CD14-positive monocyte (primary cell): ENCODE data around the gene TRIM36. TPM values are rescaled to one million over a fixed set of nuclear protein-coding genes. Genes with fewer than 3 reads are reported as not detected.

ENCODE experiments used
- DNase-seq, 3 donors: peaks; one replicate each; pipeline ENCODE4 v3.0.0-alpha.2; 2011 to 2022
- H2AFZ ChIP-seq: 2 replicates; pipeline ENCODE4 v1.6.0; 2012; ENCODE audit warnings: mild to moderate bottlenecking, low read depth, low read length, inconsistent platforms; ENCODE audit not compliant: insufficient read depth, poor library complexity, severe bottlenecking
- H3K27ac ChIP-seq, 2 donors: 1 replicate in 1 of 2; 2 replicates in 1 of 2; pipeline ENCODE4 v1.5.1; 2012 to 2013; ENCODE audit warnings: low read length in 2 of 2, control low read depth in 1 of 2, inconsistent platforms in 1 of 2, low read depth in 1 of 2, mild to moderate bottlenecking in 1 of 2
- H3K27me3 ChIP-seq, 2 donors: one replicate each; pipeline versions ENCODE4 v1.6.0 to v1.6.1; 2011 to 2013; ENCODE audit warnings: low read length in 2 of 2; ENCODE audit not compliant: control insufficient read depth in 2 of 2, insufficient read depth in 2 of 2
- H3K36me3 ChIP-seq, 2 donors: replicated peaks in 1 of 2; 1 replicate in 1 of 2; 2 replicates in 1 of 2; pipeline versions ENCODE4 v1.5.1 to v1.6.1; 2012 to 2013; ENCODE audit warnings: low read length in 2 of 2, control low read depth in 1 of 2, inconsistent platforms in 1 of 2, mild to moderate bottlenecking in 1 of 2; ENCODE audit not compliant: insufficient read depth in 2 of 2, control insufficient read depth in 1 of 2
- H3K4me1 ChIP-seq, 2 donors: 1 replicate in 1 of 2; 2 replicates in 1 of 2; pipeline versions ENCODE4 v1.5.1 to v1.6.1; 2012 to 2013; ENCODE audit warnings: low read length in 2 of 2, control low read depth in 1 of 2, inconsistent platforms in 1 of 2, mild to moderate bottlenecking in 1 of 2, moderate library complexity in 1 of 2; ENCODE audit not compliant: insufficient read depth in 2 of 2, control insufficient read depth in 1 of 2
- H3K4me2 ChIP-seq: replicated peaks from 2 replicates; pipeline ENCODE3; 2012; ENCODE audit warnings: low read length, moderate library complexity, mild to moderate bottlenecking; ENCODE audit not compliant: poor library complexity, severe bottlenecking; ENCODE audit errors: extremely low read depth
- H3K4me3 ChIP-seq, 3 experiments: fragments of 200-600 bp in 1 of 3; sonication (generic) in 1 of 3; replicated peaks in 1 of 3; 1 replicate in 2 of 3; 2 replicates in 1 of 3; pipeline ENCODE4 v1.5.1; 2011 to 2013; ENCODE audit warnings: low read length in 3 of 3, mild to moderate bottlenecking in 3 of 3, control low read depth in 2 of 3, low read depth in 2 of 3, inconsistent platforms in 1 of 3, moderate library complexity in 1 of 3
- H3K79me2 ChIP-seq: 2 replicates; pipeline ENCODE4 v1.6.0; 2012; ENCODE audit warnings: mild to moderate bottlenecking, control low read depth, inconsistent platforms, low read length, moderate library complexity; ENCODE audit not compliant: insufficient read depth
- H3K9ac ChIP-seq: 2 replicates; pipeline ENCODE4 v1.6.0; 2017; ENCODE audit warnings: low read length, mild to moderate bottlenecking; ENCODE audit not compliant: insufficient read depth, poor library complexity, severe bottlenecking
- H3K9me3 ChIP-seq, 2 donors: replicated peaks in 1 of 2; 1 replicate in 1 of 2; 2 replicates in 1 of 2; pipeline versions ENCODE4 v1.5.1 to v1.6.1; 2012 to 2013; ENCODE audit warnings: low read length in 2 of 2, control low read depth in 1 of 2; ENCODE audit not compliant: control insufficient read depth in 1 of 2, insufficient read depth in 1 of 2
- H4K20me1 ChIP-seq: 2 replicates; pipeline ENCODE4 v1.6.0; 2012; ENCODE audit warnings: mild to moderate bottlenecking, low read length, control low read depth, moderate library complexity; ENCODE audit not compliant: insufficient read depth
- H3K27ac Mint-ChIP-seq, 7 donors: one replicate each; pipeline ENCODE4 v1.8.0; 2020; ENCODE audit warnings: mild to moderate bottlenecking in 7 of 7, mixed read lengths in 7 of 7, moderate library complexity in 6 of 7, inconsistent platforms in 2 of 7
- H3K27me3 Mint-ChIP-seq, 3 donors: one replicate each; pipeline ENCODE4 v1.8.0; 2021 to 2022; ENCODE audit warnings: low read depth in 3 of 3, mild to moderate bottlenecking in 3 of 3, mixed read lengths in 3 of 3, moderate library complexity in 3 of 3, inconsistent platforms in 1 of 3
- H3K36me3 Mint-ChIP-seq, 2 donors: one replicate each; pipeline ENCODE4 v1.8.0; 2020; ENCODE audit warnings: mixed read lengths in 2 of 2, inconsistent platforms in 1 of 2, mild to moderate bottlenecking in 1 of 2
- H3K4me1 Mint-ChIP-seq: one replicate; pipeline ENCODE4 v1.8.0; 2020; ENCODE audit warnings: mild to moderate bottlenecking, mixed read lengths
- H3K4me3 Mint-ChIP-seq, 2 donors: one replicate each; pipeline ENCODE4 v1.8.0; 2020; ENCODE audit warnings: mild to moderate bottlenecking in 2 of 2, mixed read lengths in 2 of 2, moderate library complexity in 1 of 2
- H3K9me3 Mint-ChIP-seq, 7 donors: one replicate each; pipeline ENCODE4 v1.8.0; 2020 to 2022; ENCODE audit warnings: mixed read lengths in 7 of 7, mild to moderate bottlenecking in 6 of 7, moderate library complexity in 6 of 7, inconsistent platforms in 2 of 7
- CTCF ChIP-seq: fragments of 200-600 bp; IDR thresholded peaks from one replicate; pipeline ENCODE4 v1.8.0; 2022; ENCODE audit warnings: antibody characterized with exemption, mild to moderate bottlenecking
- WGBS: methylation state at CpG from one replicate; pipeline ENCODE4 v1.1.5; 2013; ENCODE audit warnings: missing lambda C conversion rate; ENCODE audit not compliant: insufficient coverage; 5-methylcytosine and 5-hydroxymethylcytosine counted together
- intact Hi-C, 2 donors: fragments of 100-400 bp; cut with micrococcal nuclease; formaldehyde crosslinking; loops; one replicate each; pipeline versions ENCODE4 v1.15.0 to v1.15.1; 2023
- polyA plus RNA-seq, 3 donors: library from polyadenylated mRNA; depleted of rRNA in 1 of 3; unstranded in 2 of 3; stranded (reverse) in 1 of 3; fragments of 300-500 nt in 2 of 3; fragments of >200 nt in 1 of 3; fragmentation: Illumina TruSeq in 2 of 3; gene quantifications; 1 replicate in 2 of 3; 2 replicates in 1 of 3; pipeline ENCODE4 v1.2.3, GENCODE V29; 2012 to 2021

The TRIM36 gene
- polyA plus RNA-seq, 3 donors, result 1.7 to 2.3 (median 1.9) TPM

- Histone ChIP-seq H3K4me1 (no peaks in the 10 kb centered on the region), H3K27me3 (peaks cover 3 to 11% of the 10 kb centered on the region in 2 donors), H4K20me1 (no peaks in the 10 kb centered on the region), H3K4me3 (no peak overlapping the region), H3K9ac (no peak overlapping the region), H3K36me3 (no peaks in the 10 kb centered on the region), H3K79me2 (no peaks in the 10 kb centered on the region), H3K9me3 (no peaks in the 10 kb centered on the region), H3K4me2 (no peak overlapping the region), H2AFZ (no peak overlapping the region), H3K27ac (no peak overlapping the region)
- Mint-ChIP-seq H3K4me1 (no peaks in the 10 kb centered on the region), H3K4me3 (no peak overlapping the region), H3K27ac (no peak overlapping the region), H3K36me3 (no peaks in the 10 kb centered on the region), H3K27me3 (peaks cover 15 to 34% (median 21%) of the 10 kb centered on the region in 3 donors), H3K9me3 (peaks cover 2 to 16% (median 7%) of the 10 kb centered on the region in 7 donors)
- no peak for TF ChIP-seq CTCF
- intact Hi-C loops, result no loop called here
- no peak for DNase-seq
- no CpG with 5 or more reads among the region's 1 CpG for WGBS
Measured at GRCh38 chr5:115086473-115086872, 83.2 kb downstream of the TRIM36 start.

- no peak overlapping the region for H3K9ac ChIP-seq
Measured at GRCh38 chr5:115084246-115084793, 85.4 kb downstream of the TRIM36 start.

More at GRCh38 chr5:115084246-115084793, 85.4 kb downstream of the TRIM36 start:
- Mint-ChIP-seq H3K4me3 (no peak overlapping the region), H3K9me3 (peaks cover 2 to 16% (median 7%) of the 10 kb centered on the region in 7 donors), H3K27me3 (peaks cover 10 to 17% (median 11%) of the 10 kb centered on the region in 3 donors), H3K36me3 (no peaks in the 10 kb centered on the region), H3K27ac (no peak overlapping the region), H3K4me1 (no peaks in the 10 kb centered on the region)
- Histone ChIP-seq H3K27me3 (peaks cover 0 to 4% of the 10 kb centered on the region in 2 donors), H2AFZ (no peak overlapping the region), H3K4me1 (no peaks in the 10 kb centered on the region), H3K79me2 (no peaks in the 10 kb centered on the region), H4K20me1 (no peaks in the 10 kb centered on the region), H3K9me3 (no peaks in the 10 kb centered on the region), H3K27ac (no peak overlapping the region), H3K4me2 (no peak overlapping the region), H3K4me3 (no peak overlapping the region), H3K36me3 (no peaks in the 10 kb centered on the region)
- intact Hi-C loops, result no loop called here
- no peak for TF ChIP-seq CTCF
- WGBS, result 85% methylated on average over 2 of the region's 7 CpGs
- no peak for DNase-seq
